Mucosa of rectum (tissue), 2 donors: Measurements from ENCODE around the gene MS4A2.

Experiments
- H3K27ac ChIP-seq, 2 donors: one replicate each; pipeline ENCODE4 v1.7.0; 2013; ENCODE audit warnings: inconsistent platforms in 2 of 2, low read depth in 2 of 2, low read length in 2 of 2
- H3K27me3 ChIP-seq, 2 donors: one replicate each; pipeline ENCODE4 v1.7.0; 2013; ENCODE audit warnings: low read length in 2 of 2; ENCODE audit not compliant: control insufficient read depth in 2 of 2, insufficient read depth in 2 of 2
- H3K36me3 ChIP-seq, 2 donors: one replicate each; pipeline ENCODE4 v1.7.0; 2013; ENCODE audit warnings: low read length in 2 of 2; ENCODE audit not compliant: control insufficient read depth in 2 of 2, insufficient read depth in 2 of 2
- H3K4me1 ChIP-seq, 2 donors: one replicate each; pipeline ENCODE4 v1.7.0; 2013; ENCODE audit warnings: low read length in 2 of 2, mild to moderate bottlenecking in 1 of 2; ENCODE audit not compliant: control insufficient read depth in 2 of 2, insufficient read depth in 2 of 2
- H3K4me3 ChIP-seq, 2 donors: one replicate each; pipeline ENCODE4 v1.7.0; 2013; ENCODE audit warnings: low read length in 2 of 2
- H3K9ac ChIP-seq, 2 donors: one replicate each; pipeline ENCODE4 v1.7.0; 2013; ENCODE audit warnings: low read length in 2 of 2, low read depth in 1 of 2, mild to moderate bottlenecking in 1 of 2
- H3K9me3 ChIP-seq, 2 donors: one replicate each; pipeline ENCODE4 v1.7.0; 2013; ENCODE audit warnings: low read length in 2 of 2; ENCODE audit not compliant: control insufficient read depth in 2 of 2
- donor health status: healthy.
- donor health status: Normal muscosa, but diverticular disease.

Gene MS4A2

DNA sequence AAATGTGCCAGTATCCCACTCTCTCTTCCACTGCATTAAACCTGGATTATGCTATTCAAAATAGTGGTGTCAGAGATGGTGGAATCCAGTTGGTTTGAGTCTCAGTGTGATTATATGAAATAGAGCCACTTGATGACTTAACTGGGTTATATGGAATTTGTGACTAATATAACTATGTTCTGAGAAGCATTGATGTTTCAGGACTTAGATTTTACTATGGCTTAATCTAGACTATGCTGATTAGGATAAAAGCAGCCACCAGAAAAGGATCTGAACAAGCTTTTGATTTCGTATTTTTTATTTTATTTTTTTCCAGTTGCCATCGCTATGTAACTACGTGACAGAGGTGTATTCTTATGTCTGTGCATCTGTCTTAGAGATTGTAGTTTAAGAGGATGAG is 55.3 kb downstream of the MS4A2 start:
- H3K4me3 ChIP-seq: no peak overlapping the region
- H3K9me3 ChIP-seq: no peaks in the 10 kb centered on the region
- no peaks in the 10 kb centered on the region for H3K4me1 ChIP-seq
- H3K9ac ChIP-seq: no peak overlapping the region
- H3K27ac ChIP-seq: no peak overlapping the region
- no peaks in the 10 kb centered on the region for H3K27me3 ChIP-seq
- H3K36me3 ChIP-seq: no peaks in the 10 kb centered on the region

DNA sequence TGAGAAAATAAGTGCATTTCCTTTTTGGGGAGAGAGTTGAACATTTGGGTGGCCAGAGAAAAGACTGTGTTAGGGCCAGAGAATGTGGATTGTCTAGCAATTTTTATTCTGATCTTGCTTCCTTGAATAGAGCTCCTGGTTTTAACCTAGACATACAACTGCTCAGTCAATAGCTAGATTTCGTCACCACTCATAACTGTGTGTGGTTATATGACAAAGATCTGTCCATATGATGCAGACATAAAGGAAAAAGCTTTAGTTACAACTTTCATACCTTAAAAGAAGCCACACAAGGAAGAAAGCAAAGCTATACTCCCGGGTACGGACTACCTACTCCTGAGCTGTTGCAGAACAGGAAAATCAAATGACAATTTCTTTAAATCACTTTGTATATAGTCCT is 57.2 kb downstream of the MS4A2 start:
- no peaks in the 10 kb centered on the region for H3K27me3 ChIP-seq
- H3K9ac ChIP-seq: no peak overlapping the region
- no peaks in the 10 kb centered on the region for H3K36me3 ChIP-seq
- H3K9me3 ChIP-seq: no peaks in the 10 kb centered on the region
- no peak overlapping the region for H3K27ac ChIP-seq
- H3K4me1 ChIP-seq: no peaks in the 10 kb centered on the region
- H3K4me3 ChIP-seq: no peak overlapping the region
